GM21529 (cell line): ENCODE data around the gene CBY1.
"Not testable (repeated sequence)": the region's sequence is repeated elsewhere in the genome, so short reads cannot be mapped to it uniquely, and the experiment has no call there.

ENCODE experiments used
- ATAC-seq: cut with Tn5 transposase; IDR thresholded peaks from one replicate; pipeline ENCODE4 v1.9.1; 2021; ENCODE audit not compliant: unreplicated experiment

The CBY1 gene

DNA sequence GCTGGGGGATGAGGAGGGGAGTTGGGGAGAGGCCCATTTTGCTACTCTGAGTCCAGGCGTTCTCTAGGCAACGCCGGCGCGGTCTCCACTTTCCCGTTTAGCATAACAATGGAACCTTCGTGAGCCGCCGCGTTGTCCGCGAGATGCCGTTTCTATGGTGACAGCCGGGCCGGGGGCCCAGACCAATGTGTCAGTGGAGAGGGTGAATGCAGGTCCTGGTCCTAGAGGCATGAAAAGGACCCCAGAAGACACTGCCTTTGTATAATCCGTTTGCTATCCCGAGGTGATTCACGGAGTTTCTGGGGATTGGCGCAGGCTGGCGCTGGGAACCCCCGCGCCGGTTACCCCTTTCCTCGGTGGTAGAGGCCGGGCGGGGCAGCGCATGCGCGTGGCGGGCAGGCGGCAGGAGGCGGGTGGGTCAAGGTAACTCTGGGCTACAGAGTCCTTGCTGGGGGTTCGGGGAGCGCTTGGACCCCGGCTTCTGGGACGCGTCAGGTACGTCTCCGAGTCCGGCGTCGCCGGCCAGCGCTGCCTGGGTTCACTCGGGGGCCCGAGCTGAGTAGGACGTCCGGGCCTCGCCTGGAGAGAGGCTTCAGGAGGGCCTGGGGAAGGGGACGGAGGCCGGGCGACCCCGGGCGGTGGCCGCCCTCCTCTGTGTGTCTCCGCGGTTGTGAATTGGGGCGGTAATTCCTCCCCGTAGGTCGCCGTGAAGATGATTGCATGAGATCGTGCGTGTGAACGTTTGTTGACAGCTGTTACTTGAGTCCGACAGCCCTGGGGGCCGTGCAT lies at the start of gene CBY1, which contains the start of gene FAM227A:
TSS of gene CBY1 (plus strand) at position 383 of the 789 bp plus-strand sequence. CDS start 11,417 bp downstream, outside the sequence.
TSS of gene FAM227A (minus strand) at position 137 of the 789 bp plus-strand sequence. CDS start 6,224 bp downstream, outside the sequence.
- peak; percentile 65 for ATAC-seq

DNA sequence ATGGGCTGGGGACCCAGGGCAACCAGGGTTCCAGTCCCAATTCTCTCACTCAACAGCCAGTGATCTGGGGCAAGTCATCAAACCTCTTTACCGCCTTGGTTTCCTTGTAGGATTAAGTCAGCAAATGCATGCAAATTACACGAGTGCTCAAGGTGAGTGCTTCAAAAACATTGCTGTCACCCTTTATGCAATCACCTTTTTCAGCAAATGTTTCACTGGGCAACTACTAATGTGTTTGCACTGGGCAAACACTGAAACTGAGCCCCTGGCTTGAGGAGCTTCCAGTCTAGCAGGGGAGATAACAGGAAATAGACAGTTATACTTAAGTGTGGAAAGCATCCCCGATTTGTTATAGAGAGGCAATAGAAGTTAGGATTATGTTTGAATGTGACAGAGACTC lies 48.8 kb upstream of the CBY1 start:
- no peak for ATAC-seq

DNA sequence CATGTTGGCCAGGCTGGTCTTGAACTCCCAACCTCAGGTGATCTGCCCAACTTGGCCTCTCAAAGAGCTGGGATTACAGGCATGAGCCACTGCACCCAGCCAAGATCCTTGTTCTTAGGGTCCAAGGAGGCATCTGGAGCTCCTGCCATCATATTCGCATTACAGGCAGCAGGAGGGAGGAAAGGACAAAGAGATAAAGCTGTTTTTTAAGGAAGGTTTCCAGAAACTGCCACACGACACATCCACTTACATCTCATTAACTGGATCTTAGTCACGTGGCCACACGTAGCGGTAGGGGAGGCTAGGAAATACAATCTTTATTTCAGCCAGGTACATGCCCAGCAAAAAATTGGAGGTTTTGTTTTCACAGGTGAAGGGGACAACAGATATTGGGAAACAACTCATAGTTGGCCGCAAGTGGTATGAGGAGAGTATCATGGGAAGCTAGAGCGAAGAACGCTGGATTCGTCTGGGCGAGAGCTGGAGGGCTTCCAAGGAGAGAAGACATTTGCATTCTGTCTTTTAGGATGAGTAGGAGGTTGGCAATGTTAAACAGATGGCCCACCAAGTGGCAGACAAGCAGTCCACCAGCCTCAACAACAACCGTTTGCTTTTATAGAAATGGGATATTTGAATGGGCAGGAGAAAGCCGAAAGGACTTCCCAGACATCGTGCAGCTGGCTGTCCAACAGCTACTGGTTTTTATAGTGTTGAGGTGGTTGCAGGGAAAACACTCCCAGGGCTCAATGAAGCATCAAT lies 47.3 kb upstream of the CBY1 start:
- ATAC-seq, result no peak

DNA sequence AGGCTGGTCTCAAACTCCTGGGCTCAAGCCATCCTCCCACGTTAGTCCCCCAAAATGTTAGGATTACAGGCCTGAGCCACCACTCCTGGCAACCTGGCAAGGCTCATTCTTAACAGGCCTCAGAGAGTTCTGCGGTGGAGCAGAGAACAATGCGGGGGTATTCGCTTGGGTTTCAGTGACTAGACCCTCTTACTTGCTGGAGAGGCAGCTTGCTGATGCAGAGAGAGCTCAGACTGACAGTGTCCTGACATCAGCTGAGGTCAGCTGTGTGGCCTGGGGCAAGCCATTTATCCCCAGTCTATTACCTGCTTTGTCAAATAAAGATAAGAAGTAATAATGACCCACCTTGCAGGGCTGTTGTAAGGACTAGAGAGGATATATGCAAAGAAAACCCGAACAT lies 46.2 kb upstream of the CBY1 start:
- ATAC-seq, result no peak

- no peak for ATAC-seq
Measured at GRCh38 chr22:38611559-38611958, 44.9 kb upstream of the CBY1 start.

GRCh38 chr22:38612217-38613006 lies 44.0 kb upstream of the CBY1 start:
- no peak for ATAC-seq

DNA sequence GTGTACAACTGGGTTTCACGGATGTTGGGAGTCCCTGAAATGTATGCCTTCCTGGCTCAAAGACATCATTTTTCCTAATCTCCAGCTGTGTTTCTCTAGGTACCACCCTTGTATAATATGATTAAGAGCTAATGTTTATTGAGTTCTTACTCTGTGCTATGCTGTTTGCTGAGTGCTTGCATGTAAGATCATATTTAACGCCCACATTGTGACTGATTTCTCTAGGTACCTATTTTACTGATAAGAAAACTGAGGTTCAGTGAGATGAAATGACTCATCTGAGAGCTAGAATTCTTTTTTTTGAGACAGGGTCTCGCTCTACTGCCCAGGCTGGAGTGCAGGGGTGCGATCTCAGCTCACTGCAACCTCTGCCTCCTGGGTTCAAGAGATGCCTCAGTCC lies 42.9 kb upstream of the CBY1 start:
- no peak for ATAC-seq

- no peak for ATAC-seq
Measured at GRCh38 chr22:38614332-38615063, 41.9 kb upstream of the CBY1 start.

GRCh38 chr22:38615064-38615405 lies 41.4 kb upstream of the CBY1 start:
- ATAC-seq, result not testable (repeated sequence)

GRCh38 chr22:38618258-38618657 lies 38.2 kb upstream of the CBY1 start:
- no peak for ATAC-seq

GRCh38 chr22:38618682-38619081 lies 37.8 kb upstream of the CBY1 start:
- no peak for ATAC-seq

DNA sequence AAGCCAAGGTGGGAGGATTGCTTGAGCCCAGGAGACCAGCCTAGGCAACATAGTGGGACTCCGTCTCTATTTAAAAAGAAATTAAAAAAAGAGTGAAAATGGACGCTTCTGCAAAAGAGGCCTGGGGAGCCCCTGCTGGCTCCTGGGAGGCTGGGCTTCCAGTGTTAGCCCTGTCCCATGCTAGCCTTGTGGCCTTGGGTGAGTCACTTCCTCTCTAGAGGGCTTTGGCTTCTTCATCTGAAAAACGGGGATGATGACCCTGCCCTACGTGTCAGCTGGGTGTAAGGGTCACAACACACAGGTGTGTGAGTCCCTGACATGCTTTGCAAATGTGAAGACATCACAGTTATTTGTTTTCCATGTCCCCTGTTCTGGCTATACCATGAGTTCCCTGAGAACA lies 33.1 kb upstream of the CBY1 start:
- ATAC-seq, result no peak

- no peak for ATAC-seq
Measured at GRCh38 chr22:38628444-38628843, 28.0 kb upstream of the CBY1 start.

DNA sequence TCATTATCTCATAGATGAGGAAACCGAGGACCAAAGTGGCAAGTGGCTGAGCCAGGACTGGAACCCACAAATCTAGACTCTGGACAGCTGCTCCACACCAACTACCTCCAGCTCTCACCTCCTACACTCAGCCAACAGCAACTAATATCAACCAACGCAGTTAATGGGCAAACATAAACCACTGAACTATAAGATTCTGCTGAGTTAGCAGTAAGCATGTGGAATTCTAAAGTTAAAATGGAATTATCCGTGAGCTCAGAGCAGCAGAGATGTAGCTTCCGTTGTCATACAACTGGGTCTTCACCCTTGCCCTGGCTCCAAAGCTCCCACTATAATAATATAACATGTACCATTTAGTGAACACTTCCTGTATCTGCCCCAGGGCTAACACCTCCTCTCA lies 27.3 kb upstream of the CBY1 start:
- ATAC-seq, result no peak

DNA sequence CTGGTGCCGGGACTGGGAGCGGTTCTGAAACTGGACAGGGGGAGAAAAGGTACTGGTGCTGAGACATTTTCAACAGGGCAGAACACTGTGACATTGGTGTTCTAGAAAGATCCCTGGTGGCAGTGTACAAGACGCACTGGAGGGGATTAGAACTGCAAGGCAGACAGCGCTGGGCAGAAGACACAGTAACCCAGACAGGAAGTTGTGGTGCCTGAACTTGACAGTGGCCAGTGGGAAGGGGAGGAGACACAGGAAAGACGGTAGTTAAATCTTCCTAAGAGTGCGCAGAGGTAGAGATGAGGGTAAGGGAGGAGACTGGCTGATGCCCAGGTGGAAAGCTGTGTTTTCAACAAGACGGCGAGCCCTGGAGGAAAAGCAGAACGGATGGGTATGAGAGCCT lies 24.7 kb upstream of the CBY1 start:
- ATAC-seq, result no peak

DNA sequence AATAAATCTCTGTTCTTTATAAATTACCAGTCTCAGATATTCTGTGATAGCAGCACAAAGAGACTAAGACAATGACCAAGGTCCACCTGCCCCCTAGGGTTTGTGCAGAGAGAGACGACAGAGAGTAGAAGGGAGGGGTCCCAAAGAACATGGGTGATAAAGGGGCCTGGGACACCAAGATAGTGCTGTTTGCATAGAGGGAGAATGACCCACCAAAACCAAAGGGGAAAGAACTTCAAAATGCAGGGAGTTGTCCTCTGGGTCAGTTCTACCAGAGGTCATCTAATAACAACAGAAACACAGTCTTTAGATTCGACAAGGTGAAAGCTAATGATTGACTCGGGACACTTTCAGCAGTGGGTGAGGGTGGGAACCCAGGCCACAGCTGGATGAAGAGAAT lies 23.9 kb upstream of the CBY1 start:
- no peak for ATAC-seq

DNA sequence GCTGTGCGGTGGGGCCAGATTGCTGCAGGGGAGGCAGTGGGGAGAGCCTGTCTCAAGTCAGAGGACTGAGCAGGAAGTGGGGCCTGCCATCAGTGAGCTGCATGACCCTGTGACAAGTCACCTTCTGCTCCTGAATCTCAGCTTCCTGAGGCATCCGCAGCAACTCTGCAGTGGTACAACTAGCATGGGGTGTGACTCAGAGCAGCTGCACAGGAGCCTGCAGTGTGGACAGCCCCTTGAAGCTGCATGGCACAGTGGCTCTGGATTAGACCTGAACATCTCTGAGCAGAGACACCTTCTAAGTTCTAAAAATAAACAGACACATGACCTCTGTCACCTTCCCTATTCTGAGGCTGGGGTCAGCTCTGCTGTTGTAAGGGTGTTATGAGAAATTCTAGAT lies 18.2 kb upstream of the CBY1 start:
- no peak for ATAC-seq

DNA sequence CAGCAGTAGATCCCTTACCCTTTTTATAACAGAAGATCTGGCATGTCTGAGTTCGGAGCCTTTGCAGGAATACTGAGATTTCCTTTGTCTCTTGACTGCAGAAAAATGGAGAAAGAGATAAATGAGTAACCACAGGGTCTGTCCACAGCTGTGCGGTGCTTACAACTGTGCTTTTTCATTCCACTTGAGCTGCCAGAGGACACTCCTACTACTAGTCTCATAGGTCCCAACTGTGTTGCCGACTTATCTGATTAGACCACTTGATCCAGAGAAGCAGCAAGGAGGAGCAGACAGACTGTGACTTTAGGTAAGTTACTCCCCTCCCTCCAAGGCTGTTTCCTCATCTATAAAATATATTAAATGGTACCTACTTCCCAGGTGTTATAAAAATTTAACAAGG lies 17.7 kb upstream of the CBY1 start:
- ATAC-seq, result no peak

DNA sequence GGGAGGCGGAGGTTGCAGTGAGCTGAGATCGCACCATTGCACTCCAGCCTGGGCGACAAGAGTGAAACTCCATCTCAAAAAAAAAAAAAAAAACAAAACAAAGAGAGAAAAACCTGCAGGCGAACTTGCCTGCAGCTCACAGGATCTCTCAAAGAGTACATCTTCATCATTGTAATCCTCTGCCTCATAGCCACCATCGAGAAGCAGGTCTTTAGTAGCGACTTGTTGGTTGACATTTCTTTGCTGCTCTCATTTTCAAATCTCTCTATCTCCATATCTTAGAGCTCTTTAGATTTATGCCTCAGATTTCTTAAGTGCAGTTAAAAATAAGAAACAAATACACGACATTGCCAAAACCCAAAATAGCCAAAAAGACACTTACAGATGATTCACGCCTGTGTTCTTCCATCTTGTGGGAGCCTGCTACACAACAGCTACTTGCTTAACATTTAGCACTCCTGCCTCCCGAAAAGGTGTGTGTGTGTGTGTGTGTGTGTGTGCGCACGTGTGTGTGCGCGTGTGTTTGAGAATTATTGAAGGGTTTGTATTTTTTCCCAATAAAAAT lies 14.9 kb upstream of the CBY1 start:
- no peak for ATAC-seq

DNA sequence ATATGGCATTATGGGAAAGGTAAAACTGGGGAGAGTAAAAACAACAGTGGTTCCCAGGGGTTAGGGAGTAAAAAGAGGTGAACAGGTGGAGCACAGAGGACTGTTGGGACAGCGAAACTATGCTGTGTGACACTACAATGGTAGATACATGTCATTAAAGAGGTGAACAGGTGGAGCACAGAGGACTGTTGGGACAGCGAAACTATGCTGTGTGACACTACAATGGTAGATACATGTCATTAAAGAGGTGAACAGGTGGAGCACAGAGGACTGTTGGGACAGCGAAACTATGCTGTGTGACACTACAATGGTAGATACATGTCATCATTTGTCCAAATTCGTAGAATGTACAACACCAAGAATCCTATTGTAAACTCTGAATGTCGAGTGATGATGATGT lies 12.2 kb upstream of the CBY1 start:
- ATAC-seq, result not testable (repeated sequence)

DNA sequence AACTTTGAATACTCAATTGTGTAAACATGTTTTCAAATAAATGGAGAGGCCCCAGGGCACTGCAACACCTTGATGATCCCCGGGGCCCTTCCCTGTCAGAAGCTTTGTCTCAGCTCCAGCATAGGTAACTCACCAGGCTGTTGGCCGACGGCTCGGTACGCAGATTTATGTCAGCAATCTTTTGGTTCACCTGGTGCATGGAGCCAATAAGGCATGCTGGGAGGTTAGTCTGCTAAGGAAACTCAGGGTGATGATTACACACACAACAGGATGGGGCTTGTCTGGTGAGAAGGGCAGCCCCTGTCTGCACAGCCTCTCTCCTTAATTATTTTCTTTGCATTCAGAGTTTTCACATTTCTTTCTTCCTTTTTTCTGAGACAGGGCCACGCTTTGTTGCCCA lies 11.0 kb upstream of the CBY1 start:
- no peak for ATAC-seq
